Measurements from ENCODE around the gene ATP6V0A4.

ATP6V0A4 gene

DNA sequence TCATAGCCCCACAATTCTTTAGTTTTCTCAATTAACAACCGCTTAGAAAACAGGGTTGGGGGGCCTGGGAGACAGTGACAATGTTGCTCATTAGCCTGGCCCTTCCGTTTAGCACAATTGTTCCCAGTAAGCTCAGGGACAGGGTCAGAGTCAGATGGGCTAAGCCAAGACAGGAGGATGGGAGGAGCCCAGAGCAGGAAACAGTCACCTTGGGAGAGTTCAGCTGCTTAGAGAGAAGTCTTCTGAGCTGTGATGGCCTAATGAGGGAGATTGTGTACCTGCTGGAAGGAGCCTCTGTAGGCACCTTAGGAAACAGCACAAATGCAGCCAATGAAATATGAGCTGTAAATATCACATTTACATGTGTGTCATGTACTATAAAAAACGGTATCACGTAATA is 132.7 kb downstream of the ATP6V0A4 start:
- no peak overlapping the region for H3K4me3 ChIP-seq (ENCODE audit: low read depth, low read length)
- TF ChIP-seq, protein P1, sequence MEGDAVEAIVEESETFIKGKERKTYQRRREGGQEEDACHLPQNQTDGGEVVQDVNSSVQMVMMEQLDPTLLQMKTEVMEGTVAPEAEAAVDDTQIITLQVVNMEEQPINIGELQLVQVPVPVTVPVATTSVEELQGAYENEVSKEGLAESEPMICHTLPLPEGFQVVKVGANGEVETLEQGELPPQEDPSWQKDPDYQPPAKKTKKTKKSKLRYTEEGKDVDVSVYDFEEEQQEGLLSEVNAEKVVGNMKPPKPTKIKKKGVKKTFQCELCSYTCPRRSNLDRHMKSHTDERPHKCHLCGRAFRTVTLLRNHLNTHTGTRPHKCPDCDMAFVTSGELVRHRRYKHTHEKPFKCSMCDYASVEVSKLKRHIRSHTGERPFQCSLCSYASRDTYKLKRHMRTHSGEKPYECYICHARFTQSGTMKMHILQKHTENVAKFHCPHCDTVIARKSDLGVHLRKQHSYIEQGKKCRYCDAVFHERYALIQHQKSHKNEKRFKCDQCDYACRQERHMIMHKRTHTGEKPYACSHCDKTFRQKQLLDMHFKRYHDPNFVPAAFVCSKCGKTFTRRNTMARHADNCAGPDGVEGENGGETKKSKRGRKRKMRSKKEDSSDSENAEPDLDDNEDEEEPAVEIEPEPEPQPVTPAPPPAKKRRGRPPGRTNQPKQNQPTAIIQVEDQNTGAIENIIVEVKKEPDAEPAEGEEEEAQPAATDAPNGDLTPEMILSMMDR (IDR thresholded peaks at IDR 0.05; ENCODE audit: borderline replicate concordance, insufficient read depth, low read depth, low read length): no peak

DNA sequence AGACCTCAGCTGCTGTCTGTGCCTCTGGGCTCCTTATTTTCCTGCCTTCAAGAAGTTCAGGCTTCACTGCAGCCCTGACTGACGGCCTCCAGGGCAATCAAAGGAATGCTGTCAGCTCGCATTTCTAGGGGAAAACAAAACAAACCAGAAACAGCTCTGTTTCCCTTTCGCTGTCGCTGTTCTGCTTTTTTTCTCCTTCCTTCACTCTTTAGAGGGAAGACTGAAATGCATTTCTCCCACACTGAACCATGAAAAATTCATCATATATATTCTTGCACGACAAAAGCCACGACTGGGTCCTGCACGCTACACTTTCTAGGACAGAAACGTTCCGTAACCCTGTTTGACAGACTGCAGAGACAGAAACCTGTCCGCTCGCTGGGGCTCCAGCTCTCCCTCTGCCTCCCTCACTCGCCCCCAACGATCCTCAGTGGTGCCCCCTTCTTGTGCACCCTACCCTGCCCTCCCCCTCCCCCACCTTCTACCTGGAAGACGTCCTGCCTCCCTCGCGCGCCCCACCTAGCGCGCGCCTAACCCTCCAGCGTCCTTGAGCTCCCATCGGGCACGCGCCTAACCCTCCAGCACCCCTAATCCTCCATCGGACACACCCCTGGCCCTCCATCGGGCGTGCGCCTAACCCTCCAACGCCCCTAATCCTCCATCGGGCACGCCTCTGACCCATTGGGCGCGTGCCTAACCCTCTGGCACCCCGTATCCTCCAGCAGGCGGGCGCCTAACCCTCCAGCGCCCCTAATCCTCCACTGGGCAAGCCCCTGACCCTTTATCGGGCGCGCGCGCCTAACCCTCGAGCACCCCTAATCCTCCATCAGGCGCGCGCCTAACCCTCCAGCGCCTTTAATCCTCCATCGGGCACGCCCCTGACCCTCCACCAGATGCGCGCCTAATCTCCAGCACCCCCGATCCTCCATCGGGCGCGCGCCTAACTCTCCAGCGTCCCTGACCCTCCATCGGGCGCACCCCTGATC is 134.0 kb downstream of the ATP6V0A4 start:
- no peak overlapping the region for H3K4me3 ChIP-seq (ENCODE audit: low read depth, low read length)

DNA sequence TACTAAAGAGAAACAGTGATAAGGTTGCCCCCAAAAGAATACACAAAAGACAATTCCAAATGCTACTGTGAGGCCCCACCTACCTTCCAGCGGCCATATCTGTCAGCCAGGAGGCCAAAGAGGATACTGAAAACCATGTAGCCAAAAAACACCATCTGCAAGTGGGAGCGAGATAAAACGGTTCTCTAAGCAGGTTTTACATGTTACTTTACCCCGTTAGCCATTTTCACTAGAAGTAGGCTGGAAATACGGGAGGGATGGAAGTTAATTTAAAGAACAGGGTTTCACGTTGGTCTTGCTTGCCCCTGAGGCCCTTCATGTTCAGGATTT is 135.0 kb downstream of the ATP6V0A4 start:
- TF ChIP-seq, protein P1 (IDR thresholded peaks at IDR 0.05; ENCODE audit: borderline replicate concordance, insufficient read depth, low read depth, low read length): no peak
- no peak overlapping the region for H3K4me3 ChIP-seq (ENCODE audit: low read depth, low read length)

More for the DNA sequence above, 134.0 kb downstream of the ATP6V0A4 start:
- TF ChIP-seq, protein P1 (IDR thresholded peaks at IDR 0.05; ENCODE audit: borderline replicate concordance, insufficient read depth, low read depth, low read length): no peak

DNA sequence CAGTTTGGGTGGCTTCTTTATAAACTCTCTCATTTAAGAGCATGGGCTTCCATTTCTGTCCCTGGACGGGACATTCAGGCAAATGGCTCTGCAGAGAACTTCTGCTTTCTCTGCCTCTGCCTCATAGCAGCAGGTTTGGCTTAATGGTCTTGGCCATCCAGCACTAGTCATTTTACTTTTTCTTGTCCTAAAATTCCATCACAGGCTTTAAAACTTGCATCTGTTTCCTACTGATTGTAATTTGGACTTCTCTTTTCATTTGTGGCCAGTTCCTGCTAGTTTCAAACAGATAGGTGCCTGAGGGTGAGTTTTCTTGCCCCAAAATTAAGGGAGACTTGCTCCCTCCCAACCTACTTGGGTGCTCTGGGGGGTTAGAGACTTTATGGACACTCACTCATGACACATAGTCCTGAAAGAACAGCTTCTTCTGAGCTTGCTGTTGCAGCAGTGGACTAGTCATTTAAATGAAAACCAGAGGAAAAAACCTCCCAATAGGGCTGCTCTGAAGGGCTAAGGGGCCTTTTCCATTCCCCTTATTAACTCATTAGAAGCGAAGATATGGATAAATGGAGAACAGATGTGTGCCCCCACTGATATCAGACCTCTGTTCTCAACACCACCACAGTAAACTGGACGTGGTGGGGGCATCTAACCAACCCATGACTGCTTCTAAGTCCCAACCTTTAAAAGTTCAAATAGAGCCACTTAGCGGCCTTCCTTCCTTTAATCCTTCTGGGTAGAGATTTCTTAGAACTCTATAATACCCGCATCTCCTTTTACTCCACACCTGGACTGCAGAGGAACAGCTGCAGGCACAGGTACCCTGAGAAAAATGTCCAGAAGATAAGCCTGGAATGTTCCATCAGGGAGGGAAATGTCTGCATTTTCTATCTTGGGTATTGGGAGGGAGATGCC is 135.7 kb downstream of the ATP6V0A4 start:
- TF ChIP-seq, protein P1 (IDR thresholded peaks at IDR 0.05; ENCODE audit: borderline replicate concordance, insufficient read depth, low read depth, low read length): no peak

DNA sequence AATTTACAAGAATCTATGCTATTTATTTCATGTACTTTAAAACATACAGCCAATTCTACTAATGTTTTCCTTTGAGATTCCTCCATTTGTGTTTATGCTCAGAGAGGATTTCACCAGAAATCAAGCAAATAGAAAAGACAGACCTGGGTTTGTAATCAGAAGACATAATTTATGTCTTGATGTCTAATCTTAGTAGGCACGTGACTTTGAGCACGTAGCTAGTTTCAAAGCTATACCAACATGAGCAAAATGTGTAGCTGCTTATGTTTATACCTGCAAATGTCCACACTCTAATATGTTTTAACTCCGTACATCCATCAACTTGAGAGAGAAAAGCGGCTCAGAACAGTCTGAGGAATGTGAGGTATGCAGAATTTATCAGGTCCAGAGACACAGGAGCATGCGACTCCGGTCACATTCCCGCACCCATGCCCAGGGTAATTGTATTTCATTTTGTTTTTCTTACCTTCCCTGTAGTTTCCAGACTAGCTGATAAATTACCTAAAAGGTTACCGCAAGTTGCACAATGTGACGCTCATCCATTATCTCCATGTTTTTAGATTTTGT is 136.8 kb downstream of the ATP6V0A4 start:
- TF ChIP-seq, protein P1 (IDR thresholded peaks at IDR 0.05; ENCODE audit: borderline replicate concordance, insufficient read depth, low read depth, low read length): no peak
- no peak overlapping the region for H3K4me3 ChIP-seq (ENCODE audit: low read depth, low read length)

More for the DNA sequence above, 135.7 kb downstream of the ATP6V0A4 start:
- no peak overlapping the region for H3K4me3 ChIP-seq (ENCODE audit: low read depth, low read length)

DNA sequence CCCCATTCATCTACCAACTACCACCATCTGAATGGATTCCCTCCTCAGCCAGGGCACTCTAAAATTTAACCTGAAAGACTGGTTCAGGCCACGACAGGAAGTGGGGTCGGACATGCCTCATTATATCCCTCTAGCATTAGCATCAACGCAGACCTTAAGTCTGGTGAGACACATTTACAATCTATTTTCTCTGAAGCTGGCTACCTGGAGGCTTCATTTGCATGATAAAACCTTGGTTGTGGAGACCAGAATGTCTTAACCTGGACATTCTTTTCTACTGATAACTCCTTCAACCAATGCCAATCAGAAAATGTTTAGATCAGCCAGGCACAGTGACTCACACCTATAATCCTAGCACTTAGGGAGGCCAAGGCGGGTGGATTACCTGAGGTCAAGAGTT is 139.1 kb downstream of the ATP6V0A4 start:
- TF ChIP-seq, protein P1 (IDR thresholded peaks at IDR 0.05; ENCODE audit: borderline replicate concordance, insufficient read depth, low read depth, low read length): no peak
- no peak overlapping the region for H3K4me3 ChIP-seq (ENCODE audit: low read depth, low read length)
